GM12874 (cell line): ENCODE data around the gene LRMDA.

ENCODE experiments used
- CTCF ChIP-seq: IDR thresholded peaks from 2 replicates; pipeline ENCODE4 v1.5.1; 2011; ENCODE audit warnings: low read depth, mild to moderate bottlenecking, control low read depth, low read length, moderate library complexity; ENCODE audit not compliant: insufficient read depth

LRMDA gene

DNA sequence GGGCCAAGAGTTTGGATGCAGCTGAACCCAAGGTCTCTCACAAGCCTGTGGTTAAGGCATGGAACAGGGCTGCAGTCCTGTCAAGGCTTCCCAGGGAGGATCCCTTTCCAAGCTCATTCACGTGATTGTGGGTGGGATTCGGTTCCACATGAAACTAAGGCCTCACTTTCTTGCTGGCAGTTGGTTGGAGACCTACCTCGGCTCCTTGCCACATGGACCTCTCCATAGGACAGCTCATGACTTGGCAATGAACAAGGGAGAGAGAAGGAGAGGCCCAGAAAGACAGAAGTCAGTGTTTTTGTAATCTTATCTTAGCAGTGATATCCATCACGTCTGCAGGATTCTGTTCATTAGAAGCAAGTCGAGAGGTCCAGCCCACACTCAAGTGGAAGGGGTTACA is 583.8 kb downstream of the LRMDA start:
- no peak for TF ChIP-seq CTCF

DNA sequence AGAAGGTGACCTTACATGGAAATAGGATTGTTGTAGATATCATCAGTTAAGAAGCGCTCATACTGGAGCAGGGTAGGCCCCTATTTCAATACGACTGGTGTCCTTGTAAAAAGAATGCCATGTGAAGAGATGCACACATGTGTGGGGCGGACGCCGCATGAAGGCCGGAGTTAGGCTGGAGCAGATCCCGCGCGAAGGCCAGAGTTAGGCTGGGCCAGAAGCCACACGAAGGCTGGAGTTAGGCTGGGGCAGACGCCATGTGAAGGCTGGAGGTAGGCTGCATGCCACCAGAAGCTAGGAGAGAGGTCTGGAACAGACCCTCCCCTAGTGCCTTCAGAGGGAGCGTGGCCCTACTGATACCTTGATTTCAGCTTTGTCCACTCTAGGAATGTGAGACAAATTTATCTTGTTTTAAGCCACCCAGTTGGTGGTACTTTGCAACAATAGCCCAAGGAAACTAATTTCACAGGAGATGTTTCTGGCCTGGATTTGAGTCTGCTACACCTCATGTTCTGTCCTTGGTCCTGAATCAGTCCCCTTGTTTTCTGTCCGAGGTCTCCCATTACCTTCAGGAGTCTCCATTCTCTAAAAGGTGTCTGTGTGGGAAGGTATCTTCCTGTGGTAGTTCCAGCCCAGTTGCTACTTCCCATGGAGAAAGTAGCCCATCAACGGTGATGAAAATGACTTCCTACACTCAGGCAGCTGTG is 585.8 kb downstream of the LRMDA start:
- TF ChIP-seq CTCF: no peak

GRCh38 chr10:76017733-76018433 is 586.5 kb downstream of the LRMDA start:
- no peak for TF ChIP-seq CTCF

- TF ChIP-seq CTCF: no peak
Observed at GRCh38 chr10:76020630-76021029, 589.2 kb downstream of the LRMDA start.

GRCh38 chr10:76021398-76021797 is 590.0 kb downstream of the LRMDA start:
- TF ChIP-seq CTCF: no peak

GRCh38 chr10:76022366-76022765 is 590.9 kb downstream of the LRMDA start:
- no peak for TF ChIP-seq CTCF

DNA sequence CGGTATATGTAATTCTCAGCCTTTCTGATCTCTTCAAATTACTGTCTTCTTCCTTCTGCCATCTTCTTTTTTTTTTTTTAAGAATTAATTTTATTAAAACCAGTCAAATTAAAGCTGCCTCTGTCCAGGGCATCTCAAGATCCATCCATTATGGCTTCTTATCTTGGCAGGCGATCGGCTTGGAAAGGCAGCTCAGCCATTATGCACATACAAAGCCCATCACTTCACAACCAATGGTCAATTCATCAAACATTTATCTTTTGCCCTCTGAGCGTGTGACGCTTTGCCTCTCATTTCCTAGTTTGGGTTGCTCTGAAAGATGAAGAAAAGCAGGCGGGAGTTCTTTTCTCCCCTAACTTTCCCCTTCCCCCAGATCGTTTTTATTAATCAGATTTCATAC is 591.6 kb downstream of the LRMDA start:
- TF ChIP-seq CTCF: no peak
